GM12865 (cell line): ENCODE measurements around the gene EBPL.

Experiments used
- DNase-seq: peaks from one replicate; pipeline ENCODE4 v3.0.0; 2010; ENCODE audit warnings: low read depth
- H3K4me3 ChIP-seq: 2 replicates; pipeline ENCODE4 v1.5.1; 2011; ENCODE audit warnings: mild to moderate bottlenecking, low read depth, low read length, control low read depth
- TF ChIP-seq, protein P1 (sequence below): IDR thresholded peaks from 2 replicates; pipeline ENCODE4 v1.5.1; 2011; ENCODE audit warnings: low read length, control low read depth, low read depth, inconsistent platforms; ENCODE audit not compliant: insufficient read depth; ENCODE audit errors: missing control alignments

EBPL gene

DNA sequence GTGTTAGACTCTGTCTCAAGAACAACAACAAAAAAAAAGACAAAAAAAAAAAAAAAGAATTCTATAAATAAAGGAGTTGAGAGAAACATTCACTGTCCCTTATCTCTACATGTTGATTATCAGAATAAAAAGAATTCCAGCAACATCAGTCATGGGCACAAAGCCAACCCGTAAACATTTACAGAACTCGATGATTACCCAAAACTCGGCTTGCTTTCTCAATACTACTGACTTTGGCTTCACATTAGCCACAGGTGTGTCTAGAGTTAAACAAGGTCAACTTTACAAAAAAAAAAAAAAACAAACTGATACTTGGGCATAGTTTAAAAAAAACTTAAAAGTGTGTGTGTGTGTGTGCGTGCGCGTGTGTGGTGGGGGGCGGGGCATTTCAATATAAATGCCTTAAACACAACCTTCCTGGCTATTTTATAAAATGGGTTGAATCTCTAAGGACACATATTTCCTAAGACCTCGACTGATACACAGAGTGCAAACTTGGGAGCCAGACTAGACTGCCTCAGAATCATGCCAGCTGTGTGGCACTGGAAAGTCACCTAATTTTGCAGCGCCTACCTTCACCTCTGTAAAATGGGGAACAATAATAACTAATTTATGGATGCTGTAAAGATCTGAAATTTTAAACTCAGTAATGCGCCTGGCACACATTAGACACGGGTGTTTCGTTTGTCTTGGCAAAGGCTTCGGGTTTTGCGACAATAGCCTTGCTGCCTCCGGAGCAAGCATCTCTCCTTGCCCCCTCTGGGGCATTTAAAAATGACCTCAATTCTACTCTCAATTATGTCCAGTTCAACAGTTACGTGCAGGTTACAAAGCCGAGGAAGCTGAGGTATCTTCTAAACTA is 922 bp downstream of the EBPL start:
- peak overlapping the region; percentile 84 for H3K4me3 ChIP-seq
- TF ChIP-seq, protein P1, sequence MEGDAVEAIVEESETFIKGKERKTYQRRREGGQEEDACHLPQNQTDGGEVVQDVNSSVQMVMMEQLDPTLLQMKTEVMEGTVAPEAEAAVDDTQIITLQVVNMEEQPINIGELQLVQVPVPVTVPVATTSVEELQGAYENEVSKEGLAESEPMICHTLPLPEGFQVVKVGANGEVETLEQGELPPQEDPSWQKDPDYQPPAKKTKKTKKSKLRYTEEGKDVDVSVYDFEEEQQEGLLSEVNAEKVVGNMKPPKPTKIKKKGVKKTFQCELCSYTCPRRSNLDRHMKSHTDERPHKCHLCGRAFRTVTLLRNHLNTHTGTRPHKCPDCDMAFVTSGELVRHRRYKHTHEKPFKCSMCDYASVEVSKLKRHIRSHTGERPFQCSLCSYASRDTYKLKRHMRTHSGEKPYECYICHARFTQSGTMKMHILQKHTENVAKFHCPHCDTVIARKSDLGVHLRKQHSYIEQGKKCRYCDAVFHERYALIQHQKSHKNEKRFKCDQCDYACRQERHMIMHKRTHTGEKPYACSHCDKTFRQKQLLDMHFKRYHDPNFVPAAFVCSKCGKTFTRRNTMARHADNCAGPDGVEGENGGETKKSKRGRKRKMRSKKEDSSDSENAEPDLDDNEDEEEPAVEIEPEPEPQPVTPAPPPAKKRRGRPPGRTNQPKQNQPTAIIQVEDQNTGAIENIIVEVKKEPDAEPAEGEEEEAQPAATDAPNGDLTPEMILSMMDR: no peak
- DNase-seq: no peak

DNA sequence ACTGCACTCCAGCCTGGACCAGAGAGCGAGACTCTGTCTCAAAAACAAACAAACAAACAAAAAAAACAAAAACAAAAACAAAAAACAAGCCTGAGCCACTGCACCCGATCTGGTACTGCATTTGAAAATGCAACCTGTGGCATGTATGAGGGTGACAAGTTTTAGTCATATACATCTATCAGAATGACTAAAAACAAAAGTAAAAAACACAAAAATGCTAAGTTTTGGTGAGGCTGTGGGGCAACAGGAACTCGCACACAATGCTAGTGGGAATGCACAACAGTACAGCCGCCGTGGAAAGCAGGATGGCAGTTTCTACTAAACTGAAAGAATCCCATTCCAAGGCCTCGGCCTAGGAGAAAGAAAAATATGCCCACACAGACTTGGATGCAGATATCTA is 7.8 kb downstream of the EBPL start:
- TF ChIP-seq, protein P1: no peak
- DNase-seq: peak; percentile 67
- no peak overlapping the region for H3K4me3 ChIP-seq

DNA sequence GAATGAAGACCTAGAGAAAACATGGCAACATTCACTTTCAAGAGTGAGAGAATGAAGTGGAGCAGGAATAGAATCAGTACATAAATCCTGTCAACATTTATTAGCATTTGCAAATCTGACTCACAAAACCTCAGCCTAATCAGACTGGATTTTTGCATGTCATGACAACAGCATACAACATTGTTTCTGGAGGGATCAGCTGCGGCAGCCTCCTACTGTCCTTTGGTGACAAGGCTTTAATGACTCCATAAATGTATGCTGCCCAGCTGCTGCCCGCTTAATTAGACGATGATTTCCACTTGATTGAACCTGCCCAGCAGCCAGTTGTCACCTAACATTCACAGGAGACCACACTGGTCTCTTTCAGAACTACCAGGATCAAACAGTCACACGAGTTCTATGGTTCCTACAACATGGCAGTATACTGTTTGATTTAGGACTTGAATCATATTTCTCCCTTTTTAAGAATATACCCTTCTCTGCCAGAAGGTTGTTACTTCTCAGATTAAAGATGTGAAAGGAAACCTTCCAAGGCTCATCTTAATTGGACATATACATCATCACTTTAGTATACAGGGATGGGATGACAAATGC is 9.3 kb downstream of the EBPL start:
- H3K4me3 ChIP-seq: no peak overlapping the region
- no peak for DNase-seq
- TF ChIP-seq, protein P1: no peak

DNA sequence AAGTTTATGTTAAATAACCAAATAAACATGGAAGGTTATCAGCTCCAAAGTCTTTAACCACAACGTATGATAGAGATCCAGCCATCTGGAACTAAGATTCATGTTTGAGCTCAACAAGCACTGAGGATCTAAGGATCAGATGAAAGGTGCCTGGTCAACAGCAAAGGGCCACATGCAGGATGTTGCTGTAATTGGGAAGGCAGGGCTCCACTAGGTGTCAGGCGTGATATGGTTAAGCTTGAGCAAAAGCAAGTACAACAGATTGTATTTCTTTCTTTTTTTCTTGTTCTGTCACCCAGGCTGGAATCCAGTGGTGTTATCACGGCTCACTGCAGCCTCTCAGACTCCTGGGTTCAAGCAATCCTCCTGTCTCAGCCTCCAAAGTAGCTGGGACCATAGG is 12.0 kb downstream of the EBPL start:
- H3K4me3 ChIP-seq: no peak overlapping the region
- peak; percentile 44 for DNase-seq
- TF ChIP-seq, protein P1: peak; percentile 8

DNA sequence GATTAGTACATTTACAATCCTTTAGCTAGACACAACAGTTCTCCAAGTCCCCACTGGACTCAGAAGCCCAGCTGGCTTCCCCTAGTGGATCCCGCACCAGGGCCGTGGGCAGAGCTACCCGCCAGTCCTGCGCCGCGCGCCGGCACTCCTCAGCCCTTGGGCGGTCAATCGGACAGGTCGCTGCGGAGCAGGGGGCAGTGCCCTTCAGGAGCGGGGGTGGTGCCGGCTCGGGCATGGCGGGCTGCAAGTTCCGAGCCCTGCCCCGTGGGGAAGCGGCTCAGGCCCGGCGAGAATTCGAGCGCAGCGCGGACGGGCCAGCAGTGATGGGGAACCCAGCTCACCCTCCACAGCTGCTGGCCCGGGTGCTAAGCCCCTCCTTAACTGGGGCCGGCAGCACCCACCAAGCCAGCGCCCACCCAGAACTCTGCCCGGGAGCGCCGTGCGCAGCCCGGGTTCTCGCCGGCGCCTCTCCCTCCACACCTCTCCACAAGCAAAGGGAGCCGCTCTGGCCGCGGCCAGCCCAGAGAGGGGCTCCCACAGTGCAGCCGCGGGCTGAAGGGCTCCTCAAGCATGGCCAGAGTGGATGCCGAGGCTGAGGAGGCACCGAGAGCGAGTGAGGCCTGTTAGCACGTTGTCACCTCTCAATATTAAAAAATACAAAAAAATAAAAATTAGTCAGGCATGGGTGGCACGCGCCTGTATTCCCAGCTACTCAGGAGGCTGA is 12.9 kb downstream of the EBPL start:
- no peak overlapping the region for H3K4me3 ChIP-seq
- DNase-seq: no peak
- TF ChIP-seq, protein P1: no peak

DNA sequence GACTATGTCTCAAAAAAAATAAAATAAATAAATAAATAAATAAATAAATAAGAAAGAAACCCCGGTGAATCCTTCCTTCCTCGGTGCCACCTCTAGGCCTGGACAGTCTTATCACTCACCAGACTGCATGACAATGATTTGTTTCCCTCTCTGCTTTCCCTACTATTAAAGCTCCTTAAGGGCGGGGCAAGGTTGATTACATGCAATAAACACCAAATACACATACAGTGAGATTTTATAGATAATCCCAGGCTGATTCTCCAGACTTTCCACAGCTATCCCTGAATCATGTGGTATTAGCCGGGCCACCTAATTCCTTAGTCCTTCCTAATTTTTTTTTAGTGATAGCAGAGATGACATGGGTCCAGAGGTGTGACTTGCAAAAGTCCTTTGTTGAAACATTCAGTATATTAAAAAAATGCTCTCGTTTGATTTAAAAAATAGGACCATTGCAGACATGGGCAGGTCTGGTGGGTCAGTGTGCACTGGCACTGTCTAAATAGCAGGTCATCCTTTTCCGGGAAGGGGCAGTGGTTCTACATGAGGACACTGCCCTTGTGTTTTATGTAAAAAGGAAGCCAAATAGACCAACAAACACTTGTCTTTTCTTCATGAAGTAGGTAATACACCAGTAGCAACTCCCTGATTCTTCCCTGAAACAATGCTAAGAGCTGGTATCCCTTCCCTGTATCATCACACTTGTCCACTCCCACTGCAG is 14.5 kb downstream of the EBPL start:
- TF ChIP-seq, protein P1: no peak
- DNase-seq: no peak
- no peak overlapping the region for H3K4me3 ChIP-seq
